ENCODE measurements around the gene PPP1R1B.

PPP1R1B gene

DNA sequence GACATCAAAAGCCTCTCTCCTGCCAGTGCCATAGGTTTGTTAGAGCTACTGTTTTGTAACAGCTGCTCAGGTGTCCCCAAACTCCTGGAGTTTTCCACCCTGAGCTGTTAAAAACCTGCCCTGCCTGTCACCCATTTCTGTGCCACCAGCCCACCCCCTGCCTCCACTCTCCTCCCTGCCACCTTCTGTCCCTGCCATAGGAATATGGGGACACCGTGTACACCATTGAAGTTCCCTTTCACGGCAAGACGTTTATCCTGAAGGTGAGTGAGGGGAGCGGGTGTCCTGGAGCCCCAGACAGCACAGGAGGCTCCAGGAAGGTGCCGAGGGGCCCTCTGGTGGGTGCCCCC is 33.2 kb downstream of the PPP1R1B start:
- no peak overlapping the region for H3K27ac ChIP-seq (ENCODE audit: low read depth, low read length)
- no peak overlapping the region for H2BK5ac ChIP-seq (ENCODE audit: low read length)
- H3K4me3 ChIP-seq (ENCODE audit: low read length): no peak overlapping the region
- H2AK5ac ChIP-seq (ENCODE audit: low read length): no peak overlapping the region
- no peak overlapping the region for H3K56ac ChIP-seq (ENCODE audit: low read length)
- no peak overlapping the region for H2BK120ac ChIP-seq (ENCODE audit: low read depth, low read length)
- no peaks in the 10 kb centered on the region for H3K79me1 ChIP-seq (ENCODE audit: low read length)
- no peak for DNase-seq
- no peak overlapping the region for H2BK15ac ChIP-seq (replicated peaks; ENCODE audit: low read depth)
- no CpG with 5 or more reads among the region's 5 CpGs for WGBS (ENCODE audit: extremely low coverage, insufficient coverage, low lambda C conversion rate)
- peaks cover 2% of the 10 kb centered on the region for H3K4me1 ChIP-seq (ENCODE audit: control insufficient read depth, low read depth, low read length)
- no peak overlapping the region for H3K18ac ChIP-seq (ENCODE audit: low read length)
- H3K79me2 ChIP-seq (ENCODE audit: control insufficient read depth, insufficient read depth, low read length): no peaks in the 10 kb centered on the region
- no peaks in the 10 kb centered on the region for H3K27me3 ChIP-seq (ENCODE audit: insufficient read depth, low read length, poor library complexity)
- H3K23ac ChIP-seq (ENCODE audit: low read length): no peak overlapping the region
- no peak overlapping the region for H4K8ac ChIP-seq (ENCODE audit: low read depth, low read length)
- no peak overlapping the region for H3K4me2 ChIP-seq (ENCODE audit: low read length)
- H3K36me3 ChIP-seq (ENCODE audit: control insufficient read depth, insufficient read depth, low read length): no peaks in the 10 kb centered on the region
- no peak overlapping the region for H3K9ac ChIP-seq (ENCODE audit: low read length)
- no peak overlapping the region for H4K5ac ChIP-seq (ENCODE audit: low read length)
- no peak overlapping the region for H3K4ac ChIP-seq (ENCODE audit: low read depth, low read length)

GRCh38 chr17:39660397-39661385 is 33.9 kb downstream of the PPP1R1B start:
- H2BK120ac ChIP-seq (ENCODE audit: low read depth, low read length): no peak overlapping the region
- no peak overlapping the region for H3K18ac ChIP-seq (ENCODE audit: low read length)
- H3K4me1 ChIP-seq (ENCODE audit: control insufficient read depth, low read depth, low read length): peaks cover 2% of the 10 kb centered on the region
- H3K23ac ChIP-seq (ENCODE audit: low read length): no peak overlapping the region
- no peak overlapping the region for H3K27ac ChIP-seq (ENCODE audit: low read depth, low read length)
- no peak overlapping the region for H3K9ac ChIP-seq (ENCODE audit: low read length)
- no peak overlapping the region for H3K4ac ChIP-seq (ENCODE audit: low read depth, low read length)
- H2BK15ac ChIP-seq (replicated peaks; ENCODE audit: low read depth): no peak overlapping the region
- no peak overlapping the region for H4K5ac ChIP-seq (ENCODE audit: low read length)
- H3K36me3 ChIP-seq (ENCODE audit: control insufficient read depth, insufficient read depth, low read length): no peaks in the 10 kb centered on the region
- DNase-seq: no peak
- no peaks in the 10 kb centered on the region for H3K79me2 ChIP-seq (ENCODE audit: control insufficient read depth, insufficient read depth, low read length)
- H3K79me1 ChIP-seq (ENCODE audit: low read length): no peaks in the 10 kb centered on the region
- H4K8ac ChIP-seq (ENCODE audit: low read depth, low read length): no peak overlapping the region
- H2AK5ac ChIP-seq (ENCODE audit: low read length): no peak overlapping the region
- H3K27me3 ChIP-seq (ENCODE audit: insufficient read depth, low read length, poor library complexity): no peaks in the 10 kb centered on the region
- no peak overlapping the region for H2BK5ac ChIP-seq (ENCODE audit: low read length)
- no peak overlapping the region for H3K56ac ChIP-seq (ENCODE audit: low read length)
- H3K4me2 ChIP-seq (ENCODE audit: low read length): no peak overlapping the region
- H3K4me3 ChIP-seq (ENCODE audit: low read length): no peak overlapping the region
- no CpG with 5 or more reads among the region's 35 CpGs for WGBS (ENCODE audit: extremely low coverage, insufficient coverage, low lambda C conversion rate)

DNA sequence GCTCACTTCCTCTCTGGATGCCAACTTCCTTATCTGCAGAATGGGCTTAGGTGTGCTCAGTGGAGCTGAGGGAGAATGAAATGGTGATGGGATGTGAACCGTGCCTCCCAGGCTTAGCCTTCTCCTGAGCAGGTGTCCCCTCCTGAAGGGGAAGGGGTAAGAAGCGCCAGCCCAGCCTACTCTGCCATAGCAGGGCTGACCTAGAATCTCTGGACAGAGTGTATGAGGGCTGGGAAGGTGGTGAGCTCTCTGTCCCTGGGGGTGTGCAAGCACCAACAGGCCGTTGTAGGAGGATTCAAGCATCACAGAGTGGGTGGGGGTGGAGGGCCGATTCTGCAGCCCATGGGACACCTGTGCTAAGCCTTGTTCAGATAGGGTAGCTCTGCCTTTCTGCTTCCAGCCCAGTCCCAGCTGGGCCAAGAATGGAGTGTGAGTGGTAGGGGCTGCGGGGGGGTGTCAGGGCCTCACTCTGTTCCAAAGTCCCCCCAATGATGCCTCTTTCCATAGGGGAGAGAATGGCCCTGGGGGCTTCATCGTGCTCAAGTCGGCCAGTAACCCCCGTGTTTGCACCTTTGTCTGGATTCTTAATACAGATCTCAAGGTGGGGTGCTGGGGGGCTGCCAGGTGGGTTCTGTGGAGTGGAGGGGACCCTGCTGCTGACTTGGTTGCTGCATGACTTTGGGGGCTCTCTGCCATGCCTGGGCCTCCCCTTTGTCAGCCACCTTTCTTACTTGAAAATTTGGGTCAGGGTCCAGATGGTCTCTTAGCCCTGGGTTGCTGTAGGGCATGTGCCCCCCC is 35.2 kb downstream of the PPP1R1B start:
- Histone ChIP-seq H3K9ac (ENCODE audit: low read length) (no peak overlapping the region), H2BK5ac (ENCODE audit: low read length) (no peak overlapping the region), H3K4me3 (ENCODE audit: low read length) (no peak overlapping the region), H3K23ac (ENCODE audit: low read length) (no peak overlapping the region), H3K4ac (ENCODE audit: low read depth, low read length) (no peak overlapping the region), H3K4me2 (ENCODE audit: low read length) (no peak overlapping the region), H3K36me3 (ENCODE audit: control insufficient read depth, insufficient read depth, low read length) (no peaks in the 10 kb centered on the region), H2BK15ac (replicated peaks; ENCODE audit: low read depth) (no peak overlapping the region), H3K18ac (ENCODE audit: low read length) (no peak overlapping the region), H3K27me3 (ENCODE audit: insufficient read depth, low read length, poor library complexity) (no peaks in the 10 kb centered on the region), H2BK120ac (ENCODE audit: low read depth, low read length) (no peak overlapping the region), H3K79me1 (ENCODE audit: low read length) (no peaks in the 10 kb centered on the region), H4K5ac (ENCODE audit: low read length) (no peak overlapping the region), H3K4me1 (ENCODE audit: control insufficient read depth, low read depth, low read length) (peaks cover 2% of the 10 kb centered on the region), H3K79me2 (ENCODE audit: control insufficient read depth, insufficient read depth, low read length) (no peaks in the 10 kb centered on the region), H4K8ac (ENCODE audit: low read depth, low read length) (no peak overlapping the region), H3K27ac (ENCODE audit: low read depth, low read length) (no peak overlapping the region), H3K56ac (ENCODE audit: low read length) (no peak overlapping the region), H2AK5ac (ENCODE audit: low read length) (no peak overlapping the region)
- DNase-seq: no peak
- whole genome bisulfite sequencing (ENCODE audit: extremely low coverage, insufficient coverage, low lambda C conversion rate): no CpG with 5 or more reads among the region's 8 CpGs

DNA sequence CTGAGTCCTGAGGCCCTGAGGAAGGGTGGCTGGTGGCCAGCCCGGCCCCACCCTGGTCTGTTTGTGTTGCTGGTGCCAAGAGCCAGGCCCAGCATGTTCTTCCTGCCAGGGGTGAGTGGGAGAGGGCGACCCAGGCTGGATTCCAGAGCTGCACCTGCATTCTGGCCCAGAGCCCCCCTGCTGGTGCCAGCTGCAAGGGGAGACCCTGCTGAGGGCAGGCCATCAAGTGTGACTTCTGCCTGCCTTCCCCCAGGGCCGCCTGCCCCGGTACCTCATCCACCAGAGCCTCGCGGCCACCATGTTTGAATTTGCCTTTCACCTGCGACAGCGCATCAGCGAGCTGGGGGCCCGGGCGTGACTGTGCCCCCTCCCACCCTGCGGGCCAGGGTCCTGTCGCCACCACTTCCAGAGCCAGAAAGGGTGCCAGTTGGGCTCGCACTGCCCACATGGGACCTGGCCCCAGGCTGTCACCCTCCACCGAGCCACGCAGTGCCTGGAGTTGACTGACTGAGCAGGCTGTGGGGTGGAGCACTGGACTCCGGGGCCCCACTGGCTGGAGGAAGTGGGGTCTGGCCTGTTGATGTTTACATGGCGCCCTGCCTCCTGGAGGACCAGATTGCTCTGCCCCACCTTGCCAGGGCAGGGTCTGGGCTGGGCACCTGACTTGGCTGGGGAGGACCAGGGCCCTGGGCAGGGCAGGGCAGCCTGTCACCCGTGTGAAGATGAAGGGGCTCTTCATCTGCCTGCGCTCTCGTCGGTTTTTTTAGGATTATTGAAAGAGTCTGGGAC is 36.0 kb downstream of the PPP1R1B start:
- no peak overlapping the region for H3K56ac ChIP-seq (ENCODE audit: low read length)
- no CpG with 5 or more reads among the region's 22 CpGs for WGBS (ENCODE audit: extremely low coverage, insufficient coverage, low lambda C conversion rate)
- H2BK120ac ChIP-seq (ENCODE audit: low read depth, low read length): no peak overlapping the region
- no peak overlapping the region for H3K27ac ChIP-seq (ENCODE audit: low read depth, low read length)
- H2BK15ac ChIP-seq (replicated peaks; ENCODE audit: low read depth): no peak overlapping the region
- H3K4me1 ChIP-seq (ENCODE audit: control insufficient read depth, low read depth, low read length): peaks cover 2% of the 10 kb centered on the region
- no peak for DNase-seq
- no peaks in the 10 kb centered on the region for H3K79me1 ChIP-seq (ENCODE audit: low read length)
- H4K8ac ChIP-seq (ENCODE audit: low read depth, low read length): no peak overlapping the region
- H3K36me3 ChIP-seq (ENCODE audit: control insufficient read depth, insufficient read depth, low read length): no peaks in the 10 kb centered on the region
- no peak overlapping the region for H3K4me3 ChIP-seq (ENCODE audit: low read length)
- no peak overlapping the region for H3K18ac ChIP-seq (ENCODE audit: low read length)
- no peaks in the 10 kb centered on the region for H3K79me2 ChIP-seq (ENCODE audit: control insufficient read depth, insufficient read depth, low read length)
- no peak overlapping the region for H3K4me2 ChIP-seq (ENCODE audit: low read length)
- H3K27me3 ChIP-seq (ENCODE audit: insufficient read depth, low read length, poor library complexity): peaks cover 2% of the 10 kb centered on the region
- H3K9ac ChIP-seq (ENCODE audit: low read length): no peak overlapping the region
- no peak overlapping the region for H4K5ac ChIP-seq (ENCODE audit: low read length)
- no peak overlapping the region for H3K23ac ChIP-seq (ENCODE audit: low read length)
- no peak overlapping the region for H2AK5ac ChIP-seq (ENCODE audit: low read length)
- H2BK5ac ChIP-seq (ENCODE audit: low read length): no peak overlapping the region
- H3K4ac ChIP-seq (ENCODE audit: low read depth, low read length): no peak overlapping the region

GRCh38 chr17:39663340-39663687 is 36.6 kb downstream of the PPP1R1B start:
- Histone ChIP-seq H3K4me1 (ENCODE audit: control insufficient read depth, low read depth, low read length) (peaks cover 2% of the 10 kb centered on the region), H2BK120ac (ENCODE audit: low read depth, low read length) (no peak overlapping the region), H3K18ac (ENCODE audit: low read length) (no peak overlapping the region), H3K56ac (ENCODE audit: low read length) (no peak overlapping the region), H2BK15ac (replicated peaks; ENCODE audit: low read depth) (no peak overlapping the region), H4K5ac (ENCODE audit: low read length) (no peak overlapping the region), H3K27me3 (ENCODE audit: insufficient read depth, low read length, poor library complexity) (peaks cover 2% of the 10 kb centered on the region), H3K36me3 (ENCODE audit: control insufficient read depth, insufficient read depth, low read length) (no peaks in the 10 kb centered on the region), H3K79me2 (ENCODE audit: control insufficient read depth, insufficient read depth, low read length) (no peaks in the 10 kb centered on the region), H3K23ac (ENCODE audit: low read length) (no peak overlapping the region), H3K4me3 (ENCODE audit: low read length) (no peak overlapping the region), H4K8ac (ENCODE audit: low read depth, low read length) (no peak overlapping the region), H3K27ac (ENCODE audit: low read depth, low read length) (no peak overlapping the region), H3K79me1 (ENCODE audit: low read length) (no peaks in the 10 kb centered on the region), H2BK5ac (ENCODE audit: low read length) (no peak overlapping the region), H3K4ac (ENCODE audit: low read depth, low read length) (no peak overlapping the region), H3K9ac (ENCODE audit: low read length) (no peak overlapping the region), H3K4me2 (ENCODE audit: low read length) (no peak overlapping the region), H2AK5ac (ENCODE audit: low read length) (no peak overlapping the region)
- WGBS (ENCODE audit: extremely low coverage, insufficient coverage, low lambda C conversion rate): no CpG with 5 or more reads among the region's 4 CpGs
- peak; percentile 31 for DNase-seq
